ENCODE measurements around the gene F8. TPM values are rescaled to one million over a fixed set of nuclear protein-coding genes. Genes with fewer than 3 reads are reported as not detected.
"Not testable (repeated sequence)": the region's sequence is repeated elsewhere in the genome, so short reads cannot be mapped to it uniquely, and the experiment has no call there.

F8 gene
- total RNA-seq, 2 donors from 2014 or later: 5.5 to 6.0 TPM

- no CpG with 5 or more reads among the region's 33 CpGs for WGBS, 2 experiments (ENCODE audit: insufficient coverage in 1 of 2, insufficient read length in 1 of 2)
- not testable (repeated sequence) for H3K9me3 ChIP-seq (ENCODE audit: control insufficient read depth, low read length); DNase-seq; H3K4me3 ChIP-seq (ENCODE audit: low read length); H3K27me3 Mint-ChIP-seq (ENCODE audit: insufficient read depth); H3K4me1 ChIP-seq (ENCODE audit: control insufficient read depth, insufficient read depth, low read length); H3K27me3 ChIP-seq (ENCODE audit: control insufficient read depth, insufficient read depth, low read length, poor library complexity, severe bottlenecking); H3K9ac ChIP-seq (ENCODE audit: extremely low read depth, low read length, poor library complexity, severe bottlenecking); H3K27ac Mint-ChIP-seq; H3K4me3 Mint-ChIP-seq; H3K36me3 Mint-ChIP-seq (ENCODE audit: low read depth); H3K9me3 Mint-ChIP-seq; H3K4me1 Mint-ChIP-seq; H3K27ac ChIP-seq (ENCODE audit: low read depth, low read length); H3K36me3 ChIP-seq (ENCODE audit: control insufficient read depth, insufficient read depth, low read length)
Observed at GRCh38 chrX:154885057-154885456, 137.5 kb downstream of the F8 start.

- not testable (repeated sequence) for H3K4me1 Mint-ChIP-seq
Observed at GRCh38 chrX:154884069-154884468, 138.5 kb downstream of the F8 start.

GRCh38 chrX:154873329-154873728 is 149.2 kb downstream of the F8 start:
- Histone ChIP-seq H3K27me3 (ENCODE audit: control insufficient read depth, insufficient read depth, low read length, poor library complexity, severe bottlenecking) (no peaks in the 10 kb centered on the region), H3K4me1 (ENCODE audit: control insufficient read depth, insufficient read depth, low read length) (no peaks in the 10 kb centered on the region), H3K27ac (ENCODE audit: low read depth, low read length) (no peak overlapping the region), H3K4me3 (ENCODE audit: low read length) (no peak overlapping the region), H3K36me3 (ENCODE audit: control insufficient read depth, insufficient read depth, low read length) (no peaks in the 10 kb centered on the region), H3K9ac (ENCODE audit: extremely low read depth, low read length, poor library complexity, severe bottlenecking) (no peak overlapping the region), H3K9me3 (ENCODE audit: control insufficient read depth, low read length) (no peaks in the 10 kb centered on the region)
- Mint-ChIP-seq H3K9me3 (peaks cover 76% of the 10 kb centered on the region), H3K36me3 (ENCODE audit: low read depth) (peaks cover 2% of the 10 kb centered on the region), H3K27me3 (ENCODE audit: insufficient read depth) (peaks cover 3% of the 10 kb centered on the region), H3K27ac (no peak overlapping the region), H3K4me3 (no peak overlapping the region), H3K4me1 (no peaks in the 10 kb centered on the region)
- DNase-seq: no peak
- no peak for TF ChIP-seq CTCF (conservative IDR thresholded peaks at IDR 0.05)
- WGBS, 2 experiments (ENCODE audit: insufficient coverage in 1 of 2, insufficient read length in 1 of 2): 81% methylated on average over 2 of the region's 2 CpGs; no CpG with 5 or more reads in 1 of the 2 experiments

More at GRCh38 chrX:154884069-154884468, 138.5 kb downstream of the F8 start:
- not testable (repeated sequence) for H3K27me3 Mint-ChIP-seq (ENCODE audit: insufficient read depth); H3K4me3 ChIP-seq (ENCODE audit: low read length); H3K27ac Mint-ChIP-seq; H3K27me3 ChIP-seq (ENCODE audit: control insufficient read depth, insufficient read depth, low read length, poor library complexity, severe bottlenecking); H3K27ac ChIP-seq (ENCODE audit: low read depth, low read length); H3K36me3 Mint-ChIP-seq (ENCODE audit: low read depth); H3K36me3 ChIP-seq (ENCODE audit: control insufficient read depth, insufficient read depth, low read length); DNase-seq; H3K4me3 Mint-ChIP-seq; H3K4me1 ChIP-seq (ENCODE audit: control insufficient read depth, insufficient read depth, low read length); H3K9ac ChIP-seq (ENCODE audit: extremely low read depth, low read length, poor library complexity, severe bottlenecking); H3K9me3 ChIP-seq (ENCODE audit: control insufficient read depth, low read length)
- no CpG with 5 or more reads among the region's 8 CpGs for WGBS, 2 experiments (ENCODE audit: insufficient coverage in 1 of 2, insufficient read length in 1 of 2)
- H3K9me3 Mint-ChIP-seq: peaks cover 16% of the 10 kb centered on the region

GRCh38 chrX:154868522-154868921 is 154.0 kb downstream of the F8 start:
- not testable (repeated sequence) for H3K36me3 ChIP-seq (ENCODE audit: control insufficient read depth, insufficient read depth, low read length); H3K27ac Mint-ChIP-seq; H3K9me3 ChIP-seq (ENCODE audit: control insufficient read depth, low read length); H3K9ac ChIP-seq (ENCODE audit: extremely low read depth, low read length, poor library complexity, severe bottlenecking); H3K36me3 Mint-ChIP-seq (ENCODE audit: low read depth); H3K4me3 Mint-ChIP-seq; H3K4me1 ChIP-seq (ENCODE audit: control insufficient read depth, insufficient read depth, low read length); H3K4me3 ChIP-seq (ENCODE audit: low read length); H3K4me1 Mint-ChIP-seq; DNase-seq; H3K27ac ChIP-seq (ENCODE audit: low read depth, low read length); H3K27me3 ChIP-seq (ENCODE audit: control insufficient read depth, insufficient read depth, low read length, poor library complexity, severe bottlenecking); H3K27me3 Mint-ChIP-seq (ENCODE audit: insufficient read depth)
- peaks cover 84% of the 10 kb centered on the region for H3K9me3 Mint-ChIP-seq
